OCI-LY7 (cell line): Measurements from ENCODE around the gene C1QTNF2. TPM values are rescaled to one million over a fixed set of nuclear protein-coding genes. Genes with fewer than 3 reads are reported as not detected.

Source experiments
- BruUV-seq: library from RNA; stranded (reverse); fragments of 400-500 nt; replicated peaks from 2 replicates; lab custom pipeline; 2021; lab: Mats Ljungman, UMichigan
- CTCF ChIA-PET: fragments of 300-600 bp; sonication (Branson Sonifier 250); formaldehyde crosslinking; loops from one replicate; lab custom pipeline; 2022; ENCODE audit warnings: antibody characterized with exemption; ENCODE audit not compliant: unreplicated experiment; lab: Charles Lee
- POLR2A ChIA-PET: fragments of 300-600 bp; sonication (Branson Sonifier 250); formaldehyde crosslinking; loops from one replicate; lab custom pipeline; 2022; ENCODE audit warnings: antibody characterized with exemption; lab: Charles Lee
- DNase-seq: peaks from one replicate; pipeline ENCODE4 v3.0.0-alpha.2; 2015; ENCODE audit warnings: low spot score
- H2AFZ ChIP-seq: fragments of 200-600 bp; sonication (generic), shearing (Covaris generic); 2 replicates; pipeline ENCODE4 v1.6.1; 2014; ENCODE audit warnings: mild to moderate bottlenecking, antibody characterized with exemption, low read length, moderate library complexity
- H3K27ac ChIP-seq: fragments of 200-600 bp; sonication (generic); 2 replicates; pipeline ENCODE4 v1.5.1; 2014; ENCODE audit warnings: mixed run types, low read depth, mild to moderate bottlenecking, moderate library complexity, low read length, inconsistent platforms; ENCODE audit not compliant: poor library complexity, severe bottlenecking
- H3K36me3 ChIP-seq: fragments of 200-600 bp; sonication (generic); 2 replicates; pipeline ENCODE4 v1.6.1; 2014; ENCODE audit warnings: mild to moderate bottlenecking, antibody characterized with exemption, low read length, moderate library complexity, mixed read lengths; ENCODE audit not compliant: insufficient read depth
- H3K4me1 ChIP-seq: fragments of 200-600 bp; sonication (generic); 2 replicates; pipeline ENCODE4 v1.5.1; 2014; ENCODE audit warnings: mild to moderate bottlenecking, low read length; ENCODE audit not compliant: insufficient read depth, poor library complexity, severe bottlenecking
- H3K4me2 ChIP-seq: fragments of 200-600 bp; sonication (generic); 2 replicates; pipeline ENCODE4 v1.6.1; 2014; ENCODE audit warnings: mild to moderate bottlenecking, low read length
- H3K4me3 ChIP-seq: fragments of 200-600 bp; sonication (generic); 2 replicates; pipeline ENCODE4 v1.5.1; 2014; ENCODE audit warnings: mild to moderate bottlenecking, low read depth, low read length; ENCODE audit not compliant: poor library complexity, severe bottlenecking
- H3K79me2 ChIP-seq: fragments of 200-600 bp; sonication (generic); 2 replicates; pipeline ENCODE4 v1.6.1; 2016; ENCODE audit warnings: low read depth, mild to moderate bottlenecking, low read length, moderate library complexity, mixed read lengths; ENCODE audit not compliant: insufficient read depth
- H3K9me2 ChIP-seq: fragments of 200-600 bp; sonication (generic); 2 replicates; pipeline ENCODE4 v1.6.1; 2016; ENCODE audit warnings: mild to moderate bottlenecking, low read length, mixed read lengths; ENCODE audit not compliant: insufficient read depth
- H3K9me3 ChIP-seq: fragments of 200-600 bp; sonication (generic); 2 replicates; pipeline ENCODE4 v1.6.1; 2014; ENCODE audit warnings: mild to moderate bottlenecking, mixed run types, low read length, mixed read lengths
- H4K20me1 ChIP-seq: fragments of 200-600 bp; sonication (generic); 2 replicates; pipeline ENCODE4 v1.6.1; 2014; ENCODE audit warnings: mild to moderate bottlenecking, antibody characterized with exemption, low read length, moderate library complexity, mixed read lengths; ENCODE audit not compliant: insufficient read depth
- CTCF ChIP-seq: fragments of 200-600 bp; sonication (generic); conservative IDR thresholded peaks from 2 replicates; pipeline ENCODE4 v1.5.1; 2014; ENCODE audit warnings: mild to moderate bottlenecking, antibody characterized with exemption, low read length, moderate library complexity, mixed read lengths
- EZH2phosphoT487 ChIP-seq: fragments of 200-600 bp; sonication (generic); IDR thresholded peaks from 2 replicates; pipeline ENCODE4 v1.6.1; 2018; ENCODE audit warnings: low read depth, borderline replicate concordance, mild to moderate bottlenecking, mixed run types, antibody characterized with exemption, low read length, moderate library complexity, mixed read lengths
- intact Hi-C: fragments of 100-400 bp; cut with micrococcal nuclease; formaldehyde crosslinking; loops from one replicate; pipeline ENCODE4 v1.10.0; 2022; ENCODE audit not compliant: unreplicated experiment
- total RNA-seq, 2 experiments: library from RNA; depleted of rRNA in 1 of 2; stranded (reverse); fragments of >200 nt in 1 of 2; shearing (Covaris generic) in 1 of 2; gene quantifications; 2 replicates each; pipeline ENCODE4 v1.2.3, GENCODE V29; 2014 to 2022

Gene C1QTNF2
- total RNA-seq, 2 experiments from 2014 or later, result not detected

GRCh38 chr5:160330212-160330611 lies 40.2 kb downstream of the C1QTNF2 start:
- Histone ChIP-seq H3K36me3 (no peaks in the 10 kb centered on the region), H3K79me2 (no peaks in the 10 kb centered on the region), H3K4me1 (no peaks in the 10 kb centered on the region), H3K9me3 (no peaks in the 10 kb centered on the region), H3K4me3 (no peak overlapping the region), H3K27ac (no peak overlapping the region), H2AFZ (no peak overlapping the region), H4K20me1 (no peaks in the 10 kb centered on the region), H3K4me2 (no peak overlapping the region), H3K9me2 (no peaks in the 10 kb centered on the region)
- BruUV-seq, result no TSS peak
- no peak for TF ChIP-seq EZH2phosphoT487
- no peak for TF ChIP-seq CTCF
- CTCF ChIA-PET, result no interaction called here
- POLR2A ChIA-PET, result interaction anchor here (0.6 kb wide), 1 partner anchor 71 kb away, joined by 4 read pairs; no protein-coding TSS in a partner anchor
- no peak for DNase-seq
- intact Hi-C loops, result no loop called here

GRCh38 chr5:160327818-160328217 lies 42.6 kb downstream of the C1QTNF2 start:
- CTCF ChIA-PET, result no interaction called here
- intact Hi-C loops, result no loop called here
- no peaks in the 10 kb centered on the region for H3K4me1 ChIP-seq
- DNase-seq, result no peak
- no peak for TF ChIP-seq EZH2phosphoT487
- TF ChIP-seq CTCF, result no peak
- BruUV-seq, result no TSS peak
- H3K4me2 ChIP-seq, result no peak overlapping the region
- POLR2A ChIA-PET, result interaction anchor here (0.7 to 1.2 kb wide), 3 partner anchors 20 to 85 kb away, joined by 3 to 6 read pairs (median 3); no protein-coding TSS in a partner anchor
- no peaks in the 10 kb centered on the region for H3K79me2 ChIP-seq
- no peak overlapping the region for H3K4me3 ChIP-seq
- no peak overlapping the region for H3K27ac ChIP-seq
- no peaks in the 10 kb centered on the region for H3K9me2 ChIP-seq
- no peaks in the 10 kb centered on the region for H4K20me1 ChIP-seq
- no peaks in the 10 kb centered on the region for H3K36me3 ChIP-seq
- H3K9me3 ChIP-seq, result no peaks in the 10 kb centered on the region
- H2AFZ ChIP-seq, result no peak overlapping the region

GRCh38 chr5:160326981-160327380 lies 43.4 kb downstream of the C1QTNF2 start:
- H3K4me2 ChIP-seq, result no peak overlapping the region
- POLR2A ChIA-PET, result no interaction called here
- no peak overlapping the region for H2AFZ ChIP-seq
- CTCF ChIA-PET, result no interaction called here
- H4K20me1 ChIP-seq, result no peaks in the 10 kb centered on the region
- H3K4me1 ChIP-seq, result no peaks in the 10 kb centered on the region
- no peaks in the 10 kb centered on the region for H3K9me3 ChIP-seq
- no peak overlapping the region for H3K4me3 ChIP-seq
- BruUV-seq, result no TSS peak
- H3K36me3 ChIP-seq, result no peaks in the 10 kb centered on the region
- no peak for DNase-seq
- no peaks in the 10 kb centered on the region for H3K9me2 ChIP-seq
- no peak overlapping the region for H3K27ac ChIP-seq
- intact Hi-C loops, result no loop called here
- no peaks in the 10 kb centered on the region for H3K79me2 ChIP-seq
- TF ChIP-seq EZH2phosphoT487 (no peak), CTCF (no peak)
